GM12891 (cell line): Measurements from ENCODE around the gene HUNK.

Source experiments
- PAX5 ChIP-seq: IDR thresholded peaks from 2 replicates; pipeline ENCODE4 v1.6.1; 2011; ENCODE audit warnings: low read length, moderate library complexity, mild to moderate bottlenecking; ENCODE audit not compliant: insufficient read depth, severe bottlenecking
- POLR2A ChIP-seq: IDR thresholded peaks from 2 replicates; pipeline ENCODE4 v1.6.1; 2011; ENCODE audit warnings: low read depth, low read length, control low read depth
- POLR2AphosphoS5 ChIP-seq: IDR thresholded peaks from 2 replicates; pipeline ENCODE4 v1.6.1; 2011; ENCODE audit warnings: low read depth, low read length, control low read depth
- TAF1 ChIP-seq: IDR thresholded peaks from 2 replicates; pipeline ENCODE4 v1.6.1; 2011; ENCODE audit warnings: low read depth, low read length, control low read depth

DNA sequence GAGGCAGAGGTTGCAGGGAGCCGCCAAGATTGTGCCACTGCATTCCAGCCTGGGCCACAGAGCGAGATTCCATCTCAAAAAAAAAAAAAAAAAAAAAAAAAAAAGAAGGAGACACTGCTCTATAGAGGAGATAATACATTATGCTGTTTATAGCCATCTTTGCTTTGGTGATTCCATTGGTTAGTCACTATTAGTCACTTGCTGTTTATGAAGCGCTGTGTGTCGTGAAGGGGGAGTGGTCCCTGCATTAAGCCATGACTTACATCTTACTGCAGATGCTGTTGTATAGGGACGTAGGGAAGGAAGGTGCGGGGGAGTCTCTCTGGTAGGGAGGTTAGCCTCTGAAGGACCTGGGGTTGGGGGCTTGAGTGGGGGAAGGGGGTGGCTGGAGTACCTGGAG lies 48.3 kb downstream of the HUNK start:
- no peak for TF ChIP-seq POLR2AphosphoS5
- no peak for TF ChIP-seq POLR2A
- TF ChIP-seq TAF1 = no peak
- TF ChIP-seq PAX5 = no peak
